NAMALWA (cell line): ENCODE measurements around the gene PPEF1.
"Not testable (repeated sequence)": the region's sequence is repeated elsewhere in the genome, so short reads cannot be mapped to it uniquely, and the experiment has no call there.

Source experiments
- DNase-seq: peaks from one replicate; pipeline ENCODE4 v3.0.0-alpha.2; 2015; ENCODE audit warnings: low spot score

Gene PPEF1

GRCh38 chrX:18793601-18794089, 86.2 kb downstream of the PPEF1 start:
- no peak for DNase-seq

DNA sequence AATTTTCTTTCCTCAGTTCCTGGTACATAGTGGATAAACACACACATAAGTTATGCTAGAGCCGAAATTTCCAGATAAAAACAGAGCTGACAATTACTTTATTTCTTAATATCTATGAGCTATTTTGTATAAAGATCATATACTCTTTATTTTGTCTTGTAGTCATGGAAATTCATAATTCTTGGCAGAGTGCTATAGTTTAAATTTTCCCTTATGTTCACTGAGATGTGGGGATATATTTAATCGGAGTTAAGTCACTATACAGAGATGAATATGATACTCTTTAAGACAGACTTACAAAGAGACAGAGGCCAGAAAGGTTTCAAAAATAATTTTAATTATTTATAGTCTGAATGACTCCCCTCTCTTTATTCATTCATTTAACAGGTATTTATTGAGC, 89.7 kb downstream of the PPEF1 start:
- no peak for DNase-seq

DNA sequence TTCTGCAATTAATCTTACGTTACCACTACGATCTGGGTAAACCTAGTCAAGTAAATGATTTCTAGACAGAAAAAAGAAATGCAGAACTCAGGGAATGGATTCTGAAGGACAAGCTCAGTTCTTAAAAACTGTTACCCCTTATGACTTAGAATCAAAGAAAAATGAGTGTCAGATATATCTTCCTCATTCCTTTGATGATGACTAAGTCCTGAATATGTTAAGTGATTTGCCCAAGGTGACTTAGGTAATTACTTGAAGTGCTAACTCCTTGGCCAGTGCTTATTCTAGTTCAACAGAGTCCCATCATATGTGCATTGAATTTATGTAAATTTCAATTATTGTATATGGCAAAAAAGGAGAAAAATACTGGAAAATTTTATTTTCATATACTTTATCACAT, 92.5 kb downstream of the PPEF1 start:
- no peak for DNase-seq

DNA sequence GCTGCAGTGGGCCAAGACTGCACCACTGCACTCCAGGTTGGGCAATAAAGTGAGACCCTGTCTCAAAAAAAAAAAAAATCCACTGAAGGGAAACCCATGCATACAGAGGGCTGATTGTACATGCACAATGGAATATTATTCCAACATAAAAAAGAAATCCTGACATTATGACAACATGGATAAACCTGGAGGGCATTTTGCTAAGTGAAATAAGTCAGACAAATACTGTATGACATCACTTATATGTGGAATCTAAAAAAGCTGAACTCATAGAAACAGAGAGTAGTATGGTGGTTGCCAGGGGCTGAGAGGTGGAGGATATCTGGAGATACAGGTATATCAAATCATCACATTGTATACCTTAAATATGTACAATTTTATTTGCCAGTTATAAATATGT, 102.2 kb downstream of the PPEF1 start:
- DNase-seq: no peak

DNA sequence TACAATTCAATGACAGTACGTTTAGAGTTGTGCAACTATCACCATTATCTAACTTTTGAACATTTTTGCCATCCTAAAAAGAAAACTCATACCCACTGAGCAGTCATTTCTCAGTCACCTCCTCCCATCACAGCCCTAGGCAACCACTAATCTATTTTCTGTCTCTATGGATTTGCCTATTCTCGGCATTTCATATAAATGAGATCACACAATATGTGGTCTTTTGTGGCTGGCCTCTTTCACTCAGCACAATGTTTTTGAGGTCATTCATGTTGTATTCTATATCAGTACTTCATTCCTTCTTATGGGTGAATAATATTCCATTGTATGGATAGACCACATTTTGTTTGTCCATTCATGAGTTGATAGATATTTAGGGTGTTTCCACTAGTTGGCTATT, 103.0 kb downstream of the PPEF1 start:
- DNase-seq: no peak

DNA sequence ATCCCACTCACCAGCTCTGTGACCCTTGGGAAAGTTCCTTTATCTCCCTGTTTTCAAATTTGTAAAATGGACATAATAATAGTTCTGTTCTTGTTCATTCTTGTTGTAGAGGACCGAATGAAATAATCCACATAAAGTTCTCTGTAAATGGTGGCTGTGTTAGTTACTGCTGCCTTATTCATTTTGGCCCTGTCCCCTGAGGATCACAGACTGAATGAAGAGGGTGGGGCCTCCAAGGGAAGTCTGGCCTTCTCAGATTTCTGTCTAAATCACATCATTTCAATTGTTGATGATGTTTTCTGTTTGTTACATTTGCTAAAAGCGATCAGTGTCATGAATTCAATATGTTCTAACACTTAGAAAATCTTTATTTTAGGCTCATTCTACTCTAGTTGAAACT, 117.9 kb downstream of the PPEF1 start:
- no peak for DNase-seq

DNA sequence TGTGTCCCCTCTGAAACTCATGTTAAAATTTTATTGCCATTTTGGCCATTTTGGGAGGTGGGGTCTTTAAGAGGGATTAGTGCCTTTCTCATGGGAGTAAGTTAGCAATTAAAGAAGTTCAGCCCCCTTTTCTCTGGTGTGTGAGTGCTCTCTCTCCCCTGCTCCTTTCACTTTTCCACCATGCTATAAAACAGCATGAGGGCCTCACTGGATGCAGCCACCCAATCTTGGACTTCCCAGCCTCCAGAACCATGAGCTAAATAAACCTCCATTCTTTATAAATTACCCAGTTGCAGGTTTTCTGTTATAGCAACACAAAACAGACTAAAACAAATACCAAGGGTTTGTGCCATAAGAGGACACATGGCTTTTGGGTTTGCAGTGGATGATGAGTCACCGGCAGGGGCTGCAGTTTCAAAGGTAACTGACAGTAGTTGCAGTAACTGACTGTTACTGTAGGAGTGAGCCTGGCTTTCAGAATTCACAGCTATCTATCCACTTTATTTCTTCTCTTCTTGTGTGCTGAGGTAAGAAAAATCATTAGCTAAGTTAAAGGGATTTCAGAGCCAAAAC, 121.5 kb downstream of the PPEF1 start:
- no peak for DNase-seq

DNA sequence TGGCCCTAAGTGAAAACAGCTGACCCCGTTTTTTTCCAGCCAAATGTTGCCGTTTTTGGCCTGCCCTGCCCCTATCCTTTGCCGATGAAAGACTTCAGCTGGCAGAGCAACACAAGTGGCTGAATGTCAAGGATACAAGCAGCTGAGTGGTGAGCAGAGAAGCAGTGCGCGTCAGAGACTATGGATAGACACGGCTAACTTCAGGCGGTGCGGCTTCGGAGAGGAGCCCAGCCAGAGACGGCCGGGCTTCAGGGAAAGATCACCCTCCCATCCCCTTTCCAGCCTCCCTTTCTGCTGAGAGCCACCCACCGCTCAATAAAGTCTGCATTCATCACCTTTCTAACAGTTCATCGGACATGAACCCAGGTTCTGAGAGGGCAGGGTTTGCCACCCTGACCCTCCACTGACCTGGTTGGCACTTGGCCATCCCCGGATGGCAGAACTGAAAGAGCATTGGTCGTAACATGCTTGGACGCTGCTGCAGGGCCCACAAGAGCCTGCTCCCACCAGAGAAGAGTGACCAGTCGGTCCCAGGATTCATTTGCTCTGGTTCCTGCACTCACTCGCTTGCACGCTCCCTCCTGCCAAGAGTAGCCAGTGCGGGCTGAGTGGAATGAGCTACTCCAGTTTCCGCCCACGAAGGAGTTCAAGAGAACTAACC, 125.8 kb downstream of the PPEF1 start:
- DNase-seq: no peak

DNA sequence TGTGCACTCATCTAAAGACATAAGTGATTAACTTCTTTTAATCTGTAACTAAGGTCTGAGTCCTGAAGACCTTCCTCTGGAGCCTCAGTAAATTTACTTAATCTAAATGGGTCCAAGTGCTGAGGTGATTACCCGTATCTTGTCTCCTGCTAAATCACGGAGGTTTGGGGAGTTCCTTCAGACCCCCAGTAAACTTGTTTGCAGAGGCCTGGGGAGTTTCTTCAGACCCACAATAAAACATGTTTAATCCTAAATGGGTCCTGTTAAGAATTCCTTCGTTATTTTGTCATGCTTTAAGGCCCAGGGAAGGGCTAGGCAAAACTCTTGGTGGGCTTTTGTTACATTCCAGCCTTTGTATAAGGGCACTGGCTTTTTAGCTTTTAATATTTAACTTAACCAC, 140.5 kb downstream of the PPEF1 start:
- DNase-seq: not testable (repeated sequence)

GRCh38 chrX:18855919-18856644, 148.6 kb downstream of the PPEF1 start:
- peak; percentile 78 for DNase-seq

- no peak for DNase-seq
Observed at GRCh38 chrX:18856645-18856997, 149.2 kb downstream of the PPEF1 start.

DNA sequence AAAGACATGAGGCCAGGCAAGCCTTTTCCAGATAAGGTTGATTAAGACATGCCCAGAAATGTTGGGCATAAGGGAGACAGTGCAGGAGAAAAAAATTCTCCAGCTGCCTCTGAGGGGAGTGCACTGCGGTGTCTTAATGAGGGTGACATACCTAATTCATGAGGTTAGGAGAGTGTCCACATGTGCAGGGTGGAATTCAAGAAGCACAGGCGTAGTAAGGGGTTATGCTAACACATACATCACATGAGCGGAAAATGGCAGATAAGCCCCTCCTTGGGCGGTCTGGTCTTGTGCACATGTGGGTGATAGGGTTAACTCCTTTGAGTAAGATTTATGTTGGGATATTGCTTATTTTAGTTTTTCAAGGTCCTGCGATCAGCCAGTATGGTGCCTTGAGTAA, 154.1 kb downstream of the PPEF1 start:
- no peak for DNase-seq

DNA sequence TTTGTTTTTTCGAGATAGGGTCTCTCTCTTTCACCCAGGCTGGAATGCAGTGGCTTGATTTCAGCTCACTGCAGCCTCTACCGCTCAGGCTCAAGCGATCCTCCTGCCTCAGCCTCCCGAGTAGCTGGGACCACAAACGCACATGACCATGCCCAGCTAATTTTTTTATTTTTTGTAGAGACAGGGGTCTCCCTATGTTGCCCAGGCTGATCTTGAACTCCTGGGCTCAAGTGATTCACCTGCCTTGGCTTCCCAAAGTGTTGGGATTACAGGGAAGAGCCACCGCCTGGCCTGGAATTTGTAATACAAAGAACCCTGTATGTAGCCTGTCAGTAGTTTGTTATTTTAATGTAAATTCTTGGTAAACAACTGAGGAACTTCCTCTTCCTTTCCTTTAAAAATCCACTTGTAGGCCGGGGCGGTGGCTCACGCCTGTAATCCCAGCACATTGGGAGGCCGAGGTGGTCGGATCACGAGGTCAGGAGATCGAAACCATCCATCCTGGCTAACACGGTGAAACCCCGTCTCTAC, 157.0 kb downstream of the PPEF1 start:
- DNase-seq: no peak

- no peak for DNase-seq
Observed at GRCh38 chrX:18871161-18871890, 163.9 kb downstream of the PPEF1 start.

GRCh38 chrX:18871970-18872369, 164.5 kb downstream of the PPEF1 start:
- no peak for DNase-seq

- DNase-seq: no peak
Observed at GRCh38 chrX:18872621-18873020, 165.2 kb downstream of the PPEF1 start.

DNA sequence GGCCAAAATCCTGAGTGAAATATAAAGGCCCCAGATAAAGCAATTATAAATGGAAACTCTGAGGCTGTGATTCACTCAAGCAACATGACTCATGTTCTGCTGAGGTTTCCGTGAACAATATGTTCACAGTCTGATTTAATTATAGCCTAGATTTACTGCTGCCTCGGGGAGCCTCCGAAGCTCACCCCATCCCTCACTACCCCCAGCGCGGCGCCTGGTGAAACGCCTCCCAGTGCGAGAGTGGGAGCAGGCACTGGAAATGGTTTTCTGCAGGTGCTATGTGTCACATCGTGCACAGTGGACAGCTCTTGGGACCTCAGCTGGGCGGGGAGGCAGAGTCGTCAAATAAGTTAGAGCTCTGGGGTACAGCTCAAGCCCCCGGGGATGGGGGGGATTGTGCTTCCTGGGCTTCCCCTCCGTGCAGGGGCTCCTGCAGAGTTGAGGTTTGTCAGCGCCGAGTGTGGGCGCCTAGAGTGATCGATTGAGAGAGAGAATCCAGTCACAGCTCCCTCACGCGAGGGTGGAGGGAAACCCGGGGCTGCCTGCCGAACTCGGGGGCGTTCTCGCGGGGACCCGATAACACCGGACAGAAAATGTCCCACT, 165.8 kb downstream of the PPEF1 start:
- no peak for DNase-seq

- no peak for DNase-seq
Observed at GRCh38 chrX:18873836-18874235, 166.4 kb downstream of the PPEF1 start.

DNA sequence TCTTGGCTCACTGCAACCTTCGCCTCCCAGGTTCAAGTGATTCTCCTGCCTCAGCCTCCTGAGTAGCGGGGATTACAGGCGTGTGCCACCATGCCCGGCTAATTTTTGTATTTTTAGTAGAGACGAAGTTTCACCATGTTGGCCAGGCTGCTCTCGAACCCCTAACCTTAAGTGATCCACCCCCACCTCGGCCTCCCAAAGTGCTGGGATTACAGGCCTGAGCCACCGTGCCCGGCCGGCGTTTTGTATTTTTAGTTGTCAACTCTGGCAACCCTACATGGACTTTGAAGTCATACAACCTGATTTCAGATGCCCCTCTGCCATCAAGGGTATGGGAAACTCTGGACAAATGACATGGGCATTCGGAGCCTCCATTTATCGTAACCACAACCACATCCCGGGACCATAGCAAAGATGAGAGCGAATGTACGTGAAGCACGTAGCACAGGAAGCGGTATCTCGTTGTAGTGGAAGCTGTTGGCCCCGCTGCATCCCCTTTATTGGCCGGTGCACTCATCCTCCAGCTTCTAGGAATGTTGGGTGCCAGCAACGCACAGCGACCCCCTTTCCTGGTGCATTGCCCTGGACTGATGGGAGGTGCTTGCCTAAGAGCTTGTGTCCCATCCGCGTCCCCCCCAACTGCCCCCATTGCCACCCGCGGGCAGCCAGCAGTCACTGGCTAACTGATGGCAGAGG, 167.3 kb downstream of the PPEF1 start:
- no peak for DNase-seq

- no peak for DNase-seq
Observed at GRCh38 chrX:18875256-18875878, 167.9 kb downstream of the PPEF1 start.

- DNase-seq: no peak
Observed at GRCh38 chrX:18877469-18877868, 170.0 kb downstream of the PPEF1 start.
